ENCODE data around the gene SECISBP2L. TPM values are rescaled to one million over a fixed set of nuclear protein-coding genes. Genes with fewer than 3 reads are reported as not detected.
A peak's percentile ranks its signal among the peaks of the same experiment; 100 is the strongest.
"Not testable (repeated sequence)": the region's sequence is repeated elsewhere in the genome, so short reads cannot be mapped to it uniquely, and the experiment has no call there.

The SECISBP2L gene
- total RNA-seq, 4 donors from 2014 or later: 27.7 to 63.2 (median 33.2) TPM

- Histone ChIP-seq H3K4me1 (peaks cover 0 to 10% (median 5%) of the 10 kb centered on the region in 4 donors), H3K27me3 (no peaks in the 10 kb centered on the region), H3K9me3 (no peaks in the 10 kb centered on the region), H3K4me3 (peak overlapping the region; percentile 34 to 48 (median 46)), H3K36me3 (no peaks in the 10 kb centered on the region), H3K27ac (peak overlapping the region; percentile 36 to 70 (median 62))
- in situ Hi-C loops (cut with MboI; ENCODE audit: low pct_ligation_motif_present in 1 of 4, low pct_unique_long_range_greater_than_20kb in 1 of 4, low sequenced_read_pairs in 3 of 4) (no loop called here), intact Hi-C loops (cut with DNase I; ENCODE audit: low total_unique reads) (no loop called here)
- WGBS, 2 donors (ENCODE audit: low coverage in 1 of 2): 8 to 21% methylated on average over 10 to 20 of the region's 53 CpGs
- TF ChIP-seq CTCF (IDR thresholded peaks at IDR 0.05) (peak; percentile 30 to 94 (median 89)), EP300 (IDR thresholded peaks at IDR 0.05; ENCODE audit: low read depth) (no peak)
- peak; percentile 75 for DNase-seq
Measured at GRCh38 chr15:48975472-48976419, 70.5 kb downstream of the SECISBP2L start.

- in situ Hi-C loops (cut with MboI; ENCODE audit: low pct_ligation_motif_present in 1 of 4, low pct_unique_long_range_greater_than_20kb in 1 of 4, low sequenced_read_pairs in 3 of 4): no loop called here
Measured at GRCh38 chr15:48974882-48975281, 71.4 kb downstream of the SECISBP2L start.

GRCh38 chr15:48972750-48973503, 73.3 kb downstream of the SECISBP2L start:
- WGBS, 2 donors (ENCODE audit: low coverage in 1 of 2): 95% methylated on average over 35 of the region's 35 CpGs; no CpG with 5 or more reads in 1 of the 2 donors
- intact Hi-C loops (cut with DNase I; ENCODE audit: low total_unique reads) (no loop called here), in situ Hi-C loops (cut with MboI; ENCODE audit: low pct_ligation_motif_present in 1 of 4, low pct_unique_long_range_greater_than_20kb in 1 of 4, low sequenced_read_pairs in 3 of 4) (no loop called here)
- peaks cover 0 to 10% (median 5%) of the 10 kb centered on the region in 4 donors for H3K4me1 ChIP-seq
- H3K9me3 ChIP-seq: no peaks in the 10 kb centered on the region
- DNase-seq: no peak
- H3K36me3 ChIP-seq: no peaks in the 10 kb centered on the region
- no peak for TF ChIP-seq CTCF (IDR thresholded peaks at IDR 0.05)
- TF ChIP-seq POLR2AphosphoS5 (IDR thresholded peaks at IDR 0.05): no peak
- no peak for TF ChIP-seq POLR2A (IDR thresholded peaks at IDR 0.05)
- TF ChIP-seq EP300 (IDR thresholded peaks at IDR 0.05; ENCODE audit: low read depth): no peak
- no peak overlapping the region for H3K27ac ChIP-seq
- H3K4me3 ChIP-seq: no peak overlapping the region
- H3K27me3 ChIP-seq: no peaks in the 10 kb centered on the region

More at GRCh38 chr15:48974882-48975281, 71.4 kb downstream of the SECISBP2L start:
- no peak overlapping the region for H3K4me3 ChIP-seq
- no peaks in the 10 kb centered on the region for H3K36me3 ChIP-seq
- H3K27me3 ChIP-seq: no peaks in the 10 kb centered on the region
- intact Hi-C loops (cut with DNase I; ENCODE audit: low total_unique reads): no loop called here
- 69 to 74% methylated on average over 2 of the region's 2 CpGs for WGBS, 2 donors (ENCODE audit: low coverage in 1 of 2)
- DNase-seq: no peak
- TF ChIP-seq CTCF (IDR thresholded peaks at IDR 0.05): no peak
- TF ChIP-seq POLR2A (IDR thresholded peaks at IDR 0.05): no peak
- no peak for TF ChIP-seq POLR2AphosphoS5 (IDR thresholded peaks at IDR 0.05)
- no peak for TF ChIP-seq EP300 (IDR thresholded peaks at IDR 0.05; ENCODE audit: low read depth)
- H3K27ac ChIP-seq: no peak overlapping the region
- H3K4me1 ChIP-seq: peaks cover 0 to 10% (median 5%) of the 10 kb centered on the region in 4 donors
- no peaks in the 10 kb centered on the region for H3K9me3 ChIP-seq

- H3K27me3 ChIP-seq; in situ Hi-C loops (cut with MboI; ENCODE audit: low pct_ligation_motif_present in 1 of 4, low pct_unique_long_range_greater_than_20kb in 1 of 4, low sequenced_read_pairs in 3 of 4); H3K4me3 ChIP-seq; intact Hi-C loops (cut with DNase I; ENCODE audit: low total_unique reads); H3K4me1 ChIP-seq; H3K27ac ChIP-seq; H3K9me3 ChIP-seq; H3K36me3 ChIP-seq; DNase-seq: not testable (repeated sequence)
- WGBS, 2 donors (ENCODE audit: low coverage in 1 of 2): 50 to 58% methylated on average over 1 of the region's 1 CpG
Measured at GRCh38 chr15:48970926-48971325, 75.3 kb downstream of the SECISBP2L start.
